Measurements from ENCODE around the gene CSF1R.

CSF1R gene

GRCh38 chr5:150075806-150076205 lies 10.5 kb downstream of the CSF1R start:
- H3K36me3 ChIP-seq (ENCODE audit: insufficient read depth, low read length), result no peaks in the 10 kb centered on the region
- H3K4me3 ChIP-seq (ENCODE audit: low read depth in 1 of 2, low read length in 2 of 2), result no peak overlapping the region
- TF ChIP-seq EZH2 (IDR thresholded peaks at IDR 0.05; ENCODE audit: borderline replicate concordance, low read depth, low read length, severe bottlenecking) (no peak), CTCF (IDR thresholded peaks at IDR 0.05; ENCODE audit: borderline replicate concordance, extremely low read depth, low read length, poor library complexity, severe bottlenecking) (no peak)
- no peak overlapping the region for H3K4me2 ChIP-seq (ENCODE audit: insufficient read depth, low read length)
- no peak for DNase-seq
- no peaks in the 10 kb centered on the region for H3K9me3 ChIP-seq (ENCODE audit: insufficient read depth, low read length, severe bottlenecking)
- H3K79me2 ChIP-seq (ENCODE audit: insufficient read depth, low read length), result no peaks in the 10 kb centered on the region
- H2AFZ ChIP-seq (ENCODE audit: low read depth, low read length), result no peak overlapping the region
- no peak overlapping the region for H3K27ac ChIP-seq (ENCODE audit: low read length)
- H3K9ac ChIP-seq (ENCODE audit: low read depth, low read length), result no peak overlapping the region
- no peak for ATAC-seq (ENCODE audit: insufficient read depth, low read depth)
- H3K4me1 ChIP-seq (ENCODE audit: insufficient read depth, low read length), result no peaks in the 10 kb centered on the region
- H4K20me1 ChIP-seq (ENCODE audit: insufficient read depth, low read length), result 0 out of 2 replicates have a peak, but pooled peaks cover 3% of the 10 kb centered on the region
- H3K27me3 ChIP-seq (ENCODE audit: insufficient read depth, low read length, poor library complexity), result peaks cover 9% of the 10 kb centered on the region

GRCh38 chr5:150075233-150075632 lies 11.1 kb downstream of the CSF1R start:
- Histone ChIP-seq H3K27me3 (ENCODE audit: insufficient read depth, low read length, poor library complexity) (peaks cover 9% of the 10 kb centered on the region), H3K4me3 (ENCODE audit: low read depth in 1 of 2, low read length in 2 of 2) (no peak overlapping the region), H3K79me2 (ENCODE audit: insufficient read depth, low read length) (no peaks in the 10 kb centered on the region), H2AFZ (ENCODE audit: low read depth, low read length) (no peak overlapping the region), H3K27ac (ENCODE audit: low read length) (no peak overlapping the region), H3K4me2 (ENCODE audit: insufficient read depth, low read length) (no peak overlapping the region), H3K9ac (ENCODE audit: low read depth, low read length) (no peak overlapping the region), H3K4me1 (ENCODE audit: insufficient read depth, low read length) (no peaks in the 10 kb centered on the region), H4K20me1 (ENCODE audit: insufficient read depth, low read length) (0 out of 2 replicates have a peak, but pooled peaks cover 2% of the 10 kb centered on the region), H3K9me3 (ENCODE audit: insufficient read depth, low read length, severe bottlenecking) (no peaks in the 10 kb centered on the region), H3K36me3 (ENCODE audit: insufficient read depth, low read length) (no peaks in the 10 kb centered on the region)
- TF ChIP-seq EZH2 (IDR thresholded peaks at IDR 0.05; ENCODE audit: borderline replicate concordance, low read depth, low read length, severe bottlenecking), result no peak
- no peak for TF ChIP-seq CTCF (IDR thresholded peaks at IDR 0.05; ENCODE audit: borderline replicate concordance, extremely low read depth, low read length, poor library complexity, severe bottlenecking)
- no peak for DNase-seq
- ATAC-seq (ENCODE audit: insufficient read depth, low read depth), result no peak

- Histone ChIP-seq H4K20me1 (ENCODE audit: insufficient read depth, low read length) (no peaks in the 10 kb centered on the region), H3K9me3 (ENCODE audit: insufficient read depth, low read length, severe bottlenecking) (no peaks in the 10 kb centered on the region), H3K27ac (ENCODE audit: low read length) (no peak overlapping the region), H3K9ac (ENCODE audit: low read depth, low read length) (no peak overlapping the region), H3K36me3 (ENCODE audit: insufficient read depth, low read length) (no peaks in the 10 kb centered on the region), H3K27me3 (ENCODE audit: insufficient read depth, low read length, poor library complexity) (peaks cover 7% of the 10 kb centered on the region), H3K4me1 (ENCODE audit: insufficient read depth, low read length) (no peaks in the 10 kb centered on the region), H3K4me2 (ENCODE audit: insufficient read depth, low read length) (no peak overlapping the region), H2AFZ (ENCODE audit: low read depth, low read length) (no peak overlapping the region), H3K4me3 (ENCODE audit: low read depth in 1 of 2, low read length in 2 of 2) (no peak overlapping the region), H3K79me2 (ENCODE audit: insufficient read depth, low read length) (no peaks in the 10 kb centered on the region)
- no peak for DNase-seq
- ATAC-seq (ENCODE audit: insufficient read depth, low read depth), result no peak
- TF ChIP-seq CTCF (IDR thresholded peaks at IDR 0.05; ENCODE audit: borderline replicate concordance, extremely low read depth, low read length, poor library complexity, severe bottlenecking), result no peak
- no peak for TF ChIP-seq EZH2 (IDR thresholded peaks at IDR 0.05; ENCODE audit: borderline replicate concordance, low read depth, low read length, severe bottlenecking)
These were observed 12.7 kb downstream of the CSF1R start for GRCh38 chr5:150073677-150074076.
